Measurements from ENCODE around the gene SETD7.

The SETD7 gene

DNA sequence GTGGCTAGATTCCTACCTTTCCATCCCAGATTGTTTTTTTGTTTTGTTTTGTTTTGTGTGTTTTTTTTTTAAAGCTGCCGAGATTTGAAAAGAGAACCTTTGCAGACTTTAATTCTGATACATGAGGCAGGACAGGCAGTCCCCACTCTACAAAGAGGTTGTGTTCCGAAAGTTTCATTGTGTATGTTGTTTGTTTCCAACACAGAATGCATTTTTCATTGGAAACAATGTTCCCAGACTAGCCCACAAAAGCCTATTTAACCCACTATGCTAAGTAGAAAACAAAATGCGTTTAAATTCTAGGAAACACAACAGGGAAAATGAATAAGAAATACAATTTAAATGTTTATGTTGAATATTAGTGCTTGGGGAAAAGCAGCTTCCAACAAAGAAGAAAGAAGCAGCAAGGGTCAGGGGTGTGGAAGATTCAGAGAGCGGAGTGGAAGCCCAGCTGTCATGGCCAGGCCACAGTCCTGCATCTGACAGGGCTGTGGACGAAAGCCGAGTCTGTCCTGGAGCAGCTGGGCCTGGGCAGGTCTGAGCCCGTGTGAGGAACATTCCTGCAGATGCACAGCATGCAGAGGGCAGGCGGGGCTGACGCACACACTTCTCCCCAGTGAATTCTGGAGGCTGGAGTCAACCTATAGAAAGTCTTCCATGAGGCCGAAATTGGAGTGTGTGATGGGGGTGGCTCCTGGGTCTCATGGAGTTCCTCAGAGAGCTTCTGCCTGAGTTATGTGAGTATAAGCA lies 12.4 kb upstream of the SETD7 start:
- no peak overlapping the region for H2AFZ ChIP-seq (ENCODE audit: low read length)

DNA sequence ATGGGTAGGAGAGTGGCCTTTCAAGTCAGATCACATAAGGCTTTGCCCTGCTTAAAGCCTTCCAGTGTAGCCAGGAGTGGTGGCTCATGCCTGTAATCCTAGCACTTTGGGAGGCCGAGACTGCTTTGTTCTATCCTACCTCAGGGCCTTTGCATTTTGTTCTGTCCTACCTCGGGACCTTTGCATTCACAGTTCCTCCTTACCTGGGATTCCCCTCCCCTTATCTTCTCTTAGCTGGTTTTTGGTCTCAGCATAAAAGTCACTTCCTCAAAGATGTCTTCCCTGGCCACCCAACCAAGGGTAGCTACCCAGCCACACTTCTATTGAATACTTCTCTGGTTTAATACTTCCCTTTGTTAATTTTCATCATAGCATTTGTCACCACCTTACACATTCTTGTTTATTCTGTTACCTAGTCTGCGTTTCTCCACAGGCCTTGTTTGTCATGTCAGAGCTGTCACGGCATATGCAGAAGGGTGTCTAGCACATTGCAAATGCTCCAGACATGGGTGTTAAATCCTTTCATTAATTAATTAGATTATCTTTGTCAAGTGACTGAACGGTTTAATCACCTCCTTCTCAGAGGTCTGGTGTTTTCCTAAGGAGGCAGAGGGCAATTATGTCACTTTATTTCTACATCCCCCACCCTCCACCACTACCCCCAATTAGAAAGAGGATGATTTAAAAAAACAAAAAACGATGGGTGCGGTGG lies 11.3 kb upstream of the SETD7 start:
- H4K20me1 ChIP-seq (ENCODE audit: insufficient read depth, low read length, poor library complexity, severe bottlenecking): no peaks in the 10 kb centered on the region
- no peaks in the 10 kb centered on the region for H3F3A ChIP-seq (ENCODE audit: low read depth)
- H3K27me3 ChIP-seq (ENCODE audit: insufficient read depth, low read length, poor library complexity, severe bottlenecking): no peaks in the 10 kb centered on the region
- H3K36me3 ChIP-seq (ENCODE audit: insufficient read depth, low read length): no peaks in the 10 kb centered on the region
- 0 out of 2 replicates have a peak overlapping the region, but pooled peaks have one; percentile 32 for H2AFZ ChIP-seq (ENCODE audit: low read length)
- H3K9ac ChIP-seq (ENCODE audit: low read depth, low read length, poor library complexity, severe bottlenecking): no peak overlapping the region
- no peak overlapping the region for H3K4me2 ChIP-seq (ENCODE audit: low read depth, low read length, poor library complexity, severe bottlenecking)
- no peaks in the 10 kb centered on the region for H3K79me2 ChIP-seq (ENCODE audit: insufficient read depth, low read length)
- H3K9me2 ChIP-seq (replicated peaks; ENCODE audit: low read depth, low read length): no peaks in the 10 kb centered on the region
- TF ChIP-seq EZH2phosphoT487 (IDR thresholded peaks at IDR 0.05; ENCODE audit: borderline replicate concordance): no peak
- TF ChIP-seq, protein P1, sequence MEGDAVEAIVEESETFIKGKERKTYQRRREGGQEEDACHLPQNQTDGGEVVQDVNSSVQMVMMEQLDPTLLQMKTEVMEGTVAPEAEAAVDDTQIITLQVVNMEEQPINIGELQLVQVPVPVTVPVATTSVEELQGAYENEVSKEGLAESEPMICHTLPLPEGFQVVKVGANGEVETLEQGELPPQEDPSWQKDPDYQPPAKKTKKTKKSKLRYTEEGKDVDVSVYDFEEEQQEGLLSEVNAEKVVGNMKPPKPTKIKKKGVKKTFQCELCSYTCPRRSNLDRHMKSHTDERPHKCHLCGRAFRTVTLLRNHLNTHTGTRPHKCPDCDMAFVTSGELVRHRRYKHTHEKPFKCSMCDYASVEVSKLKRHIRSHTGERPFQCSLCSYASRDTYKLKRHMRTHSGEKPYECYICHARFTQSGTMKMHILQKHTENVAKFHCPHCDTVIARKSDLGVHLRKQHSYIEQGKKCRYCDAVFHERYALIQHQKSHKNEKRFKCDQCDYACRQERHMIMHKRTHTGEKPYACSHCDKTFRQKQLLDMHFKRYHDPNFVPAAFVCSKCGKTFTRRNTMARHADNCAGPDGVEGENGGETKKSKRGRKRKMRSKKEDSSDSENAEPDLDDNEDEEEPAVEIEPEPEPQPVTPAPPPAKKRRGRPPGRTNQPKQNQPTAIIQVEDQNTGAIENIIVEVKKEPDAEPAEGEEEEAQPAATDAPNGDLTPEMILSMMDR (conservative IDR thresholded peaks at IDR 0.05; ENCODE audit: low read length): no peak
- no peaks in the 10 kb centered on the region for H3K4me1 ChIP-seq (ENCODE audit: insufficient read depth, low read length, poor library complexity, severe bottlenecking)
- no peak overlapping the region for H3K4me3 ChIP-seq (ENCODE audit: low read length, poor library complexity, severe bottlenecking)
- no peaks in the 10 kb centered on the region for H3K9me3 ChIP-seq (ENCODE audit: insufficient read depth, low read depth, low read length)

More for the DNA sequence above, 12.4 kb upstream of the SETD7 start:
- H3K9me3 ChIP-seq (ENCODE audit: insufficient read depth, low read depth, low read length): no peaks in the 10 kb centered on the region
- no peaks in the 10 kb centered on the region for H3K36me3 ChIP-seq (ENCODE audit: insufficient read depth, low read length)
- TF ChIP-seq EZH2phosphoT487 (IDR thresholded peaks at IDR 0.05; ENCODE audit: borderline replicate concordance): no peak
- TF ChIP-seq, protein P1 (conservative IDR thresholded peaks at IDR 0.05; ENCODE audit: low read length): no peak
- no peaks in the 10 kb centered on the region for H3K9me2 ChIP-seq (replicated peaks; ENCODE audit: low read depth, low read length)
- no peaks in the 10 kb centered on the region for H3K4me1 ChIP-seq (ENCODE audit: insufficient read depth, low read length, poor library complexity, severe bottlenecking)
- no peak overlapping the region for H3K4me3 ChIP-seq (ENCODE audit: low read length, poor library complexity, severe bottlenecking)
- no peak overlapping the region for H3K9ac ChIP-seq (ENCODE audit: low read depth, low read length, poor library complexity, severe bottlenecking)
- no peaks in the 10 kb centered on the region for H3K27me3 ChIP-seq (ENCODE audit: insufficient read depth, low read length, poor library complexity, severe bottlenecking)
- H4K20me1 ChIP-seq (ENCODE audit: insufficient read depth, low read length, poor library complexity, severe bottlenecking): no peaks in the 10 kb centered on the region
- H3K4me2 ChIP-seq (ENCODE audit: low read depth, low read length, poor library complexity, severe bottlenecking): no peak overlapping the region
- H3K79me2 ChIP-seq (ENCODE audit: insufficient read depth, low read length): no peaks in the 10 kb centered on the region
- no peaks in the 10 kb centered on the region for H3F3A ChIP-seq (ENCODE audit: low read depth)

DNA sequence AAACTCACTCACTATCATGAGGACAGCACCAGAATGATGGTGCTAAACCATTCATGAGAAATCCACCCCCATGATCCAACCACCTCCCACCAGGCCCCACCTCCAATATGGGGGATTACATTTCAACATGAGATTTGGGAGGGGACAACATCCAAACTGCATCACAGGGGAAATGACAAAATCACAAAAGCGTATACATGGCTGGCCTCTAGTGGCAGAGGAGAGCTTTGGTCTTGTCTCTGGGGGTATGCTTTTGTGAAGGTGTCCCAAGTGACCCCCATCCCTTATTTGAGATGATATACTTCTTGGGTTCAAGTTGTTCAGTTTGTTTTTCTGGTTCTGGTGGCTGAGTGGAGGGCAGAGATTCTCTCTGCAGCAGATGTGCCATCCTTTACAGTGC lies 8.5 kb upstream of the SETD7 start:
- no peak for TF ChIP-seq EZH2phosphoT487 (IDR thresholded peaks at IDR 0.05; ENCODE audit: borderline replicate concordance)
- TF ChIP-seq, protein P1 (conservative IDR thresholded peaks at IDR 0.05; ENCODE audit: low read length): peak; percentile 35
- H3K4me3 ChIP-seq (ENCODE audit: low read length, poor library complexity, severe bottlenecking): no peak overlapping the region
- no peaks in the 10 kb centered on the region for H4K20me1 ChIP-seq (ENCODE audit: insufficient read depth, low read length, poor library complexity, severe bottlenecking)
- no peaks in the 10 kb centered on the region for H3K79me2 ChIP-seq (ENCODE audit: insufficient read depth, low read length)
- H3K4me1 ChIP-seq (ENCODE audit: insufficient read depth, low read length, poor library complexity, severe bottlenecking): peaks cover 16% of the 10 kb centered on the region
- no peaks in the 10 kb centered on the region for H3K36me3 ChIP-seq (ENCODE audit: insufficient read depth, low read length)
- no peak overlapping the region for H2AFZ ChIP-seq (ENCODE audit: low read length)
- H3F3A ChIP-seq (ENCODE audit: low read depth): no peaks in the 10 kb centered on the region
- H3K9me3 ChIP-seq (ENCODE audit: insufficient read depth, low read depth, low read length): no peaks in the 10 kb centered on the region
- no peak overlapping the region for H3K9ac ChIP-seq (ENCODE audit: low read depth, low read length, poor library complexity, severe bottlenecking)
- no peaks in the 10 kb centered on the region for H3K9me2 ChIP-seq (replicated peaks; ENCODE audit: low read depth, low read length)
- no peaks in the 10 kb centered on the region for H3K27me3 ChIP-seq (ENCODE audit: insufficient read depth, low read length, poor library complexity, severe bottlenecking)
- no peak overlapping the region for H3K4me2 ChIP-seq (ENCODE audit: low read depth, low read length, poor library complexity, severe bottlenecking)
